Measurements from ENCODE around the gene PRRC2C.

The PRRC2C gene

DNA sequence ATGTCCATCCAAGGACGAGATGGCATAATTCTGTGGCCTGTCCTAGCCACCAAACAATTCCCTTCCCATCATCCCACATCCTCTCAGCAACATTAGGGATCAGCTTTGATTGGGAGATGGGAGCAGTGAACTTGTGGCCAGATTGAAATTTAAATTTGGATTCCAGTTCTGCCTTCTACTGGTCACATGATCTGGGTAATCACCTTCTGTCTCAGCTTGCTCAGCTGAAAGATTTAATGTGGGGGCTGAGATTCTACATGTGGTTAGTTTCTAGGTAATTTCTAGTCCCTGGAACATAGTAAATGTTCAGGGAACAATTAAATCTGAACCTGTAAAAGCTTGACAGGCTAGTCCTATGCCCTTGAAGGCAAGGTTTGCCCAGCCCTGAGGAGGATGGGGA, 139.9 kb downstream of the PRRC2C start:
- DNase-seq (ENCODE audit: low read depth, low spot score) = no peak

GRCh38 chr1:171627020-171627419, 141.7 kb downstream of the PRRC2C start:
- no peak overlapping the region for H3K27ac ChIP-seq

More for the DNA sequence above, 139.9 kb downstream of the PRRC2C start:
- no peak overlapping the region for H3K27ac ChIP-seq

GRCh38 chr1:171628225-171628624, 142.9 kb downstream of the PRRC2C start:
- no peak overlapping the region for H3K27ac ChIP-seq
- DNase-seq (ENCODE audit: low read depth, low spot score) = no peak

More at GRCh38 chr1:171627020-171627419, 141.7 kb downstream of the PRRC2C start:
- DNase-seq (ENCODE audit: low read depth, low spot score) = no peak

DNA sequence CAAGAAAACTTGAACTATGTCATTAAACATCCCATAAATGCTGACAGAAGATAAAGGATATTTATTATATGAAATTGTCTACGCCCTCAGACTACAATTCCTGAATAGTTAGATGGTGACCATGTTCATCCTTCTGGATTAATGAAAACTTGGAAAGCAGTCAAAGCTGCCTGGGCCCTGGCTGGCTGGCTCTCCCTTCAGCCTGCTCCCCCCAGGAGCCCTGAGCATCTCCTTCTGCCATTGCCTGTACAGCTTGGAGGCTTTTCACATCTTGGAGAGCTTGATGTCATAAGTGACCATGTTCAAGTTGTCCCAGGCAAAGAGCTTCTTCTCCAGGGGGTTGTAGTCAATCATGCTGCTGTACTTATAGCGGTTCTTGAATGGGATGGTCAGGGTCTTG, 150.3 kb downstream of the PRRC2C start:
- H3K27ac ChIP-seq = no peak overlapping the region
- no peak for DNase-seq (ENCODE audit: low read depth, low spot score)

DNA sequence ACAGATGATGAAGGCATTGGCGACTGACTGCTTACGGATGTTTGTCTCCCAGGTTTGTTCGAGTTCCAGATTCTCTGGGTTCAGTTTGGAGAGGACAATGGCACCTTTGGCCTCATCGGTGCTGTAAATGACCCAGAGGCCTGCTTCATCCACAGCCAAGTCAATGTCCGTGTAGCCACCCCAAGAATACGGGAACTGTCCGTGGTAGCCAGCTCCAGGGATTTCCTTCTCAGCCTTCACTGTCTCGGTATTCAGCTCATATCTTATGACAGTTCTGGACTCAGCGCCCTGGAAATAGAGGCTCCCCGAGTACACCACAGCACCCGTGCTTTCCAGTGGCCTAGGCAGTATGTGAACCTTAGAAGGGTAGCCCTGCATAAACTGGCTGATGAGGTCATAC, 150.8 kb downstream of the PRRC2C start:
- no peak for DNase-seq (ENCODE audit: low read depth, low spot score)
- no peak overlapping the region for H3K27ac ChIP-seq

DNA sequence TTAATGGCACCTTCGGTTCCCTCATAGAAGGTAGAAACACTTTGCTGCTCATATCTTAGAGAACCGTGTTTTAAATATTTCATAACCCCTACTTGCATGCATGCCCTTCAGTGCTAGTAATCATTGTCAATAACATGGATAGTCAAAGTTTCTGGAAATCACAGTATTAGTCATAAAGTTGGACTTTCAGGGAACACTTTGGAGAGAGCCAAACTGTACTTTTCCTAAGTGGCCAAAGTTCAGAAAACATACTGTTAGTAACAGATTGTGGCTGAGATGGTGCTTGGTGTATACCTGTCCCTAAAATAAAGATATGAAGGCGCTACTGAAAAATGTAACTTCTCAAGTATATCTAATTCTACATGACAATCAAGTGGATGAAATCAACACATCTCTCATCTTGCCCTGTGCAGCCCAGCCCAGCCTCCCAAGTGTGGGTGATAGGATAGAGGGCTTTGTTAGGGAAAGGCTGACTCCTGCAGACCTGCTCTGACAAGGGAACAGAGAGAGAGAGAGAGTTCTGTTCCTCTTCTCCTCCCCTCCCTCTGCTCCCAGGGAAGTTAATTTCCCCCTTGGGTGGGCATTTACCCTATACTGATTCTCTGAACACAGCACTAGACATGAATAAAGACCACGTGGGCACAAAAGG, 152.7 kb downstream of the PRRC2C start:
- no peak overlapping the region for H3K27ac ChIP-seq
- DNase-seq (ENCODE audit: low read depth, low spot score) = no peak

DNA sequence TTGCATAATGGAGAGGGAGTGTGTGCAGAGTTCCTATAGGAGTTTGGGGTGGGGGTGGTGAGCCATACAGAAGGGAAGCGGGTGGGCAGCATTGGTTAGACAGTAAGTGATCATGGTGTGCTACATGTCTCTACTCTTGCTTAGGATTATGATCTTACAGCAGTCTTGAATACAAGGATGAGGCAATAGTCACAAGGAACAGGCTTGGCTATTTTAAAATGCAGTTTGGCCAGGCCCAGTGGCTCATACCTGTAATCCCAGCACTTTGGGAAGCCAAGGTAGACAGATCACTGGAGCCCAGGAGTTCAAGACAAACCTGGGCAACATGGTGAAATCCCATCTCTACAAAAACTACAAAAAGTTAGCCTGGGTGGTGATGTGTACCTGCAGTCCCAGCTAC, 154.9 kb downstream of the PRRC2C start:
- H3K27ac ChIP-seq = no peak overlapping the region
- no peak for DNase-seq (ENCODE audit: low read depth, low spot score)

- H3K27ac ChIP-seq = no peak overlapping the region
- no peak for DNase-seq (ENCODE audit: low read depth, low spot score)
These were observed 155.9 kb downstream of the PRRC2C start for GRCh38 chr1:171641076-171641864.

GRCh38 chr1:171642197-171642596, 156.9 kb downstream of the PRRC2C start:
- no peak overlapping the region for H3K27ac ChIP-seq

More at GRCh38 chr1:171642197-171642596, 156.9 kb downstream of the PRRC2C start:
- no peak for DNase-seq (ENCODE audit: low read depth, low spot score)
